HG03139 (cell line): ENCODE results near the gene BTBD6.

Source experiments
- ATAC-seq: cut with Tn5 transposase; IDR thresholded peaks from one replicate; pipeline ENCODE4 v1.9.1; 2021; ENCODE audit not compliant: unreplicated experiment

The BTBD6 gene

DNA sequence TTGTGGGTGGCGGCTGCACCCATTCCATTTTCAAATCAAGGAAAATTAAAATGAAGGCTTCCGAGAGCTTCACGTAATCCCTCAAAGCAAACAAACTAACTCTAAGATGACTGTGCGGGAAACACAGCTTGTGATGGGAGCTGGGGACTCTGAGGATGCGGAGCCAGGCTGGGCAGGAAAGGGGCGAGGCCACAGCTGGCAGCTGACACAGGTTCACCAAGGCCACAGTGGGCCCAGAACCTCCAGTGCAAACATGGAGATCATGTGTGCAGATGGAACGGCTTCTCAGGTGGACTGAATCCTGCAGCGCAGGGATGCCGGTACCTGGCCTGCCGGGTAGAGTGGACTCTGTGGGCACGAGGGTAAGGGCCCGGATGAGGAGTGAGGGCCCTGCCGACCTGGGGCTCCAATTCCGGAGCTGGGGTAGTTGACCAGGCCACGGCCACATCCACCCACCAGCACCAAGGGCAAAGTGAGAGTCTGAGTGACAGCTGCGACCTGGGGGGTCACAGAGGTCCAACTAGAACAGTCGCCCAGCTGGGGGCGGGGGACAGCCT lies 19.2 kb upstream of the BTBD6 start:
- no peak for ATAC-seq

DNA sequence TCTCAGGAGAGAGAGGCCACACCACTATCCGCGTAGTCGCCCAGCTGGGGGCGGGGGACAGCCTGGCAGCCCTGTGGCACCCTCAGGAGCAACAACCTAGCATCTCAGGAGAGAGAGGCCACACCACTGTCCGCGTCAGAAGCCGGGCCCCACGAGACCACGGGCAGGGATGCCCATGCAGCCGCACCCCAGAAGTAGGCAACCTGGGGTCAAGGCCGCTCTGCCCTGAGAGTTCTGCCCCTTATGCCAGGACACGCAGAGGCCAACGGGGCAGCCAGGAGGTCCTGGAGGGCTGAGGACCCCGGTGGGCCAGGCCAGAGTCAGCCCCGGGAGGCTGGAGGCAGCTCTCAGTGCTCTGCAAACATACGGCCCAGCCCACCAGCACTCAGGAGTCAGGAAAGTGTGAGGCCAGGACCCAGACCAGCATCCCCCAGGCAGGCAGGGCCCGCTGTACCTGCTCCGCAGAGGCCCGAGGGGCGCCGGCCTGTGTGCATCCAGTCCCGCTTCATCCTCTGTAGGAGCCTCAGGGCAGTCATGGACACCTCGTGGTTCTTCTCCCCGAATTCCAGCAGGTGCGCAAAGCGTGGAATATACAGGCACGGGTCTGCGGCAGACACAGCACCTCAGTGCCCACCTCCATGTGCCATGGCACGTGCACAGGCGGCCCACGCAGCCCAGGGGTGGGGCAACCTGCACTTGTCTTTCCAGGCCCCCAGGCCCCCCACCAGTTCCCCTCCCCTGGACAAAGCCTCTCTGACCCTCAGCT lies 7.3 kb upstream of the BTBD6 start:
- ATAC-seq: no peak

DNA sequence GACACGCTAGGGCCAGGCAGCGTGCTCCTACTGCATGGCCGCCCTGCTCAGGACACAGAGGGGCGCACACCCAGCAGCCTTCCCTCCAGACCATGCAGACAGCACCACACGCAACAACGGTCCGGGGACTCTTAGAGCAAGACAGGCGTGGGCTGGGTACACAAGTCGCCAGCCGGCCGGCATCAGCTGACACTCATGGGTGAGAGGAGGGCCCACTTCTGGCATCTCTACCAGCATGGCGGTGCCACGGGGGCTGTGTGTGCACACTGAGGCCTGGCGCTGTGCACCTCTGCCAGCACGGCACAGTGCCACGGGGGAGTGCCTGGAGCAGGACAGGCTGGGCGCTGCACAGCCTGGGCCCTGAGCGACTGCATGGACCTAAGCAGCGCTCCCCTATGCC lies 6.7 kb upstream of the BTBD6 start:
- ATAC-seq: no peak

DNA sequence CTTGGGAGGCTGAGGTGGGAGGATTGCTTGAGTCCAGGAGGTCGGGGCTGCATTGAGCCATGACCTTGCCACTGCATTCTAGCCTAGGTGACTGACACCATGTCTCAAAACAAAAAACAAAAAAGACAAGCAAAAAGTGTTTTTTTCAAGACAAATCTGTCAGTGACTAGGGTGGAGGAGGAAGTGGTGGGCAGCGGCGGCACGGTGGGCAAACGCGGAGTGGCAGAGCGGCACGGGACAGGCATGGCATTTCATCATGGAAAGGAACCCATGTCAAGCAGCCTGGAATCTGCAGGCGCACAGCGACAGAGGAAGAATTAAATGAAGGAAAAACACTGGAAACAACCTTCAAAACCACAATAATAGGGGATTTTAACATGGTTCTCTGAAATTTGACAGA lies 4.0 kb upstream of the BTBD6 start:
- ATAC-seq: no peak

DNA sequence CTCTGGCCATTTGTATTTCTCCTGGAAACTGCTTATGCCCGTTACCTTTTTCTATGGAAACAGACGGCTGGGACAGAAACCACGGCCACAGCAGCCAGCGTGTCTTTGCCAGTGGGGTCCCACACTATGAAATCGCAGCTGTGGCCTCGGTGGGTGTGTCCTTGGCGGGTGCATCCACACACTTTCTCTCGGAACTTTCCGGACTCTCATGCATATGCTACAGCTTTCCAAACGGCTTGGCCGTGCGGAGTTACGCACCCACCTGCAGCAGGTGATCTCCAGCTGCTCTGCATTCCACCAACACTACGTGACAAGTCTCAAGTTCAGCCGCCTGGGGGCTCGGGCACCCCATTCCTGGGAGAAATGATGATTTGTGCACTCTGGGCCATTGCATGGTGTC lies 1.3 kb upstream of the BTBD6 start:
- no peak for ATAC-seq

DNA sequence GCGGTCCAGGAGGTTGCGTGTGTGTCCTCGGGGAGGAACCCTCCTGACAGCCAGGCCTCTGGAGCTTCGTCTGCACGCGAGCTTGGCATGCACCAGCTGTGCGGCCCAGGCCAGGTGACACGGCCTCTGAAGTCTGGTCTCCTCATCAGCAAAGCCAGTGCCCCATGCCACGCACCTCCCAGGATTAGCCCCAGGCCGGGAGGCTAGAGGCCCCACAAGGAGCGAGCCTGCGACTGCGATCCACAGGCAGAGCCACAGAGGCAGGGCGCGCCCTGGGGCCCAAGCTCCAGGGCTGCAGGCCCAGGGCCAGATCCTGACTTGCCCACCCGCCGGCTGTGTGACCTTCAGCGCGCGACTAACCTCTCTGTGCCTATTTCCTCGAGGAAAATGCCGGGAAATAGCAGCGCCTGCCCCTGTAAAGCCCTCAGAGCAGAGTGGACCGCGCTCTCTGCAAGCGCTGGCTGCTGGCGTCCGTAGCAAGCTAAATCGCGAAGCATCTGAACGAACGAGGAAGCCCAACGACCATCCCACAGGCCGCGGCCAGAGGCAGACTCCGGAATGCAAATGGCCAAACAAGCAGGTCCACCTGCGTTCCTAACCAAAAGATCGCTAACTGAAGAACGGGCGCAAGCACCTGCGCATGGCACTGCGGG lies 492 bp upstream of the BTBD6 start:
- no peak for ATAC-seq

DNA sequence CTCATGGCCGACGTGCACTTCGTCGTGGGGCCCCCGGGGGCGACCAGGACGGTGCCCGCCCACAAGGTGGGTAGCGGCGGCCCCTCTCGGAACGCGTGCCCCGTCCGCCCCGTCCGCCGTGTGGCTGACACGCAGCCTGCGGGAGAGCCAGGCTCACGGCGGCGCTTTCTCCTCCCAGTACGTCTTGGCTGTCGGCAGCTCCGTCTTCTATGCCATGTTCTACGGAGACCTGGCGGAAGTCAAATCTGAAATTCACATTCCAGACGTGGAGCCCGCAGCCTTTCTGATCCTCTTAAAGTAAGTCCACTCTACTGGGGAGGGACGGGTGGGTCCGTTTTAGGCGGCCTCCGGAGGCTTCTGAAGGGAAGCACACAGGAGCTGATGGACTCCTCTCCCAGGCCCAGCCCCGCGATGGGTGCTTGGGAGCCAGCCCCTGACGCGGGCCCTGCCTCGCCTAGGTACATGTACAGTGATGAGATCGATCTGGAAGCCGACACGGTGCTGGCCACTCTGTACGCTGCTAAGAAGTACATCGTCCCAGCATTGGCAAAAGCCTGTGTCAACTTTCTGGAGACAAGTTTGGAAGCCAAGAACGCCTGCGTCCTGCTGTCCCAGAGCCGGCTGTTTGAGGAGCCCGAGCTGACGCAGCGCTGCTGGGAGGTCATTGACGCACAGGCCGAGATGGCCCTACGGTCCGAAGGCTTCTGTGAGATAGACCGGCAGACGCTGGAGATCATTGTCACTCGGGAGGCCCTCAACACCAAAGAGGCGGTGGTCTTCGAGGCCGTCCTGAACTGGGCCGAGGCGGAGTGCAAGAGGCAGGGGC lies 1.1 kb downstream of the BTBD6 start:
- ATAC-seq: no peak

DNA sequence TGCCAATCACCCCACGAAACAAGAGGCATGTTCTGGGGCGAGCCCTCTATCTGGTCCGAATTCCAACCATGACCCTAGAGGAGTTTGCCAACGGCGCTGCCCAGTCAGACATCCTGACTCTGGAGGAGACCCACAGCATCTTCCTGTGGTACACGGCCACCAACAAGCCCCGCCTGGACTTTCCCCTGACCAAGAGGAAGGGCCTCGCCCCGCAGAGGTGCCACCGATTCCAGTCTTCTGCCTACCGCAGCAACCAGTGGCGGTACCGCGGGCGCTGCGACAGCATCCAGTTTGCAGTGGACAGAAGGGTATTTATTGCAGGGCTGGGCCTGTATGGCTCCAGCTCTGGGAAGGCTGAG lies 1.7 kb downstream of the BTBD6 start:
- ATAC-seq: no peak

DNA sequence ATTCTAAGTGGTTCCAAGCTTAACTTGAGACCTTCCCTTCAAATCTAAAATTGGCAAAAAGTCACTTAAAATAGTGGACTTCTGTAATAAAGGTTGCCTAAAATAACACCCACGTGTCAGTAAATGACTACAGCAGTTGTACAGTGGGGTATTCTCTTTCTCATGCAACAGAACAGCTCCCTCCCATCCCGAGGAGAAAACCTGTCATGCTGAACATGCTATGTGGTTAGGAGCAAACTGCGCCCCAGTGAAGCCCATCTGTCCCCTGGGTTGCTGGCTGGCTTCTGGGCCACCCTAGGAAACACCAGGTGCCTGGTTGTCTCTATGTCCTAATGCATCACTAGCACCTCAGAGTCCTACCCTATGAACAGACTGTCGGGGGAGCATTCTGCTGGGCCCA lies 2.7 kb downstream of the BTBD6 start:
- ATAC-seq: no peak

DNA sequence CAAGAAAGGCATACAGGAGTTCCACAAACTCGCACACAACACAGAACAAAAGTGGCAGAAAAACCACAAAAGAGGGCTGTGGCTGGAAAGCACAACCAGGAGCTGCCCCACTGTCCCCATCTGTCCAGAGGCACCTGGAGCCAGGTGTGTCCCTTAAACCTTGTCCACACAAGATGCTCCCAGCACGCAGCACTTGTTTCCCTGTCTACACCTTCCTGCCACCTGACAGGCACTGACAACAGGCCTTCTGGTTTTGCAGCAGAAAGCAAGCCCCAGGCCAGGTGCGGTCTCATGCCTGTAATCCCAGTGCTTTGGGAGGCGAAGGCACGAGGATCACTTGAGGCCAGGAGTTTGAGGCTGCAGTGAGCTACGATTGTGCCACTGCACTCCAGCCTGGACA lies 3.6 kb downstream of the BTBD6 start:
- no peak for ATAC-seq

DNA sequence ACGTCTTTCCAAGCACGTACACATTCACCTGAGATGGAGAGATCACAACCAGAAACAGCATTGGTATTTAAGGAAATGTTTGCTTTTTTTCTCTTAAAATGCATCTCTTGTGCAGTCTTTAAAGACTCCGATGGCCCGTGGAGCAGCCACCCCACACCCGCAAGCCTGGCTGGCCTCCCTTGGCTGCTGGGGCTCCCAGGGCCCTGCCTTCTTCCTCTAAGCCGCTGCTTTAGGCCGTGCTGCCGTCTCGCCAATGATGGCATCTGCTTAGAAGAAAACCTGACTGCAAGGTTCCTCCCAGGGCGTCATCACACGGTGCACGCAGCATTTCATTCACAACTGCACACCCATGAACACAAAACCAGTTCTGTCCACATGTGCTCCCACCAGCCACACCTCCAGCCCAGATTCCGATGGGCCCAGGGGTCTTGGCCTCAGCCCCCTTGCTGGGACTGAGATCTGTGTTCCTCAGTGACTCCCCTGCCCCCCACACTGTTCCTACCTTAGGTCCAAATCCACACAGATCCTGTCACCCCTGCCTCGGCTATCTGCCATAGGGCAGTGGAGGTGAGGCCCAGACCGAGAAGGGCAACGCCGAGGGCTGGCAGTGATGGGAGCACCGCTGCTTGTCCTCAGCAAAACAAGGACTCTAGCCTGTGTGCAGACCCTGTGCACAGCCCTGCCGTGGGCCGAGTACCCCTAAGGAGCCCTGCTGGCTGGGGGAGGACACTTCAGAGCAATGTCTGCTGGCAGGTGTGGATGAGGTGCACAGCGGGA lies 4.4 kb downstream of the BTBD6 start:
- no peak for ATAC-seq

DNA sequence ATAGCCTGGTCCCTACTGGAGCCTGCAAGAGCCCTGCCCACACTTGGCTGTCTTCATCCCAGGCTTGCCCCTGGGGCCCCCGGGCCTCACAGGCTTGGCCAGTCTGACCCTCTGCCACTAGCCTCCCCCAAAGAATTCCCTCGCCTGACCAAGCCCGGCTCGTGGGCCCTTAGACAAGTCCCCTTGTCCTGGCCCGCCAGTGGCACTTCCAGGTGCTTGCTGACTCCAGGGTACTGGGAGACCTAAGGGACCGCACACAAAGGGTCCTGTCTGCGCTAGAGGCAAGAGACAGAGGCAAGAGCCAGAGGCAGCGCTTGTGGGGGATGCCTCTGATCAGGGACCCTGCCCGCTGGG lies 5.0 kb downstream of the BTBD6 start:
- ATAC-seq: no peak

DNA sequence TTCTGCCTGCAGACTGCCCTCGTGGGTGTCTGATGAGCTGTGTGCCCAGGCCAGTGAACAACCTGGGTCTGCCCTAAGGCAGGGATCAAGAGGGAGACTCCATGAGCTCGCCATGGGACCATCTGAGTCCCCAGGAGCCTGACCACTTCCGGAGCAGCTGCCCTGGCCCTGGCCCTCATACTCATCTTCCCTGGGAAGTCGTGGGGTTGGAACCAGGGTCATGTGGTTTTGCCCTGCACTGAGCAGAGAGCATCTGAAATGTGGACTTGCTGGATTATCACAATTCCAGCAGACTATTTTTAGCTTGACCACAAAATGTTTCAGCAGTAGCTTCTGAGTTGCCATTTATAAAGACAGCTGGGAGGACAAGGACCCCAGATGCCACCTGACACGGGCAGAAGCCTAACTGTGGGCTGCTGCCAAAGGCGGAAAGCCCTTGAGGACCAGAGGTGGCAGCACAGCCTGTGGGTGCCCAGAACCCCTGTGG lies 6.7 kb downstream of the BTBD6 start:
- no peak for ATAC-seq

DNA sequence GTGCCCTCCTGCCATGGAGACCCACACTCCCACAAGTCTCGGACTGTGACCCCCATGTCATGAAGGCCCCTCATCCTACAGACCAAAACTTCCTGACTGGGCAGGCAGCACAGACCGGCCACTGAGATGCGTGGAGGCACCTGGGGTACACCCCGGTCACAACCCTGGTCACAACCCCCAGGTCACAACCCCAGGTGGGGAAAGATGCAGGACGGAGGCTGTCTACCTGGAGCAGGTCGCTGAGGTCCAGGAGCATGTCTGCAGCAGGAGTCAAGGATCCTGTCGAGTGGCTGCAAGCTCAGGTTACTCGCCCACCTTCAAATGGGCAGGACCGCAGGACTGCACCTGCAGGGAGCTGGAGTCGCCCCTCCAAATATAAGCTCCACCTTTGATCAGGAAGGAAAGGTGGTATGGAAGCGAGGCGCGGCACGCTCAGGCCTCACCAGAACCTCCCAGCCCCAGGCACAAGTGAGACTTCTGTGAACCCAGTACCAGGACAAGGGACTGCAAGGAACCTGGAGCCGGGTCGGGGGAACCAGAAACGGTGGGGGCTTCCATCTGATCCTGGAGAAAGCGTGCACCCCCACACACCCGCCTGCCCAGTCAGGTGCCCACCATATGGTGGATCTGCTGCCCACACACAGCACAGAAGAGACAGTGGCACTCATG lies 8.1 kb downstream of the BTBD6 start:
- no peak for ATAC-seq

DNA sequence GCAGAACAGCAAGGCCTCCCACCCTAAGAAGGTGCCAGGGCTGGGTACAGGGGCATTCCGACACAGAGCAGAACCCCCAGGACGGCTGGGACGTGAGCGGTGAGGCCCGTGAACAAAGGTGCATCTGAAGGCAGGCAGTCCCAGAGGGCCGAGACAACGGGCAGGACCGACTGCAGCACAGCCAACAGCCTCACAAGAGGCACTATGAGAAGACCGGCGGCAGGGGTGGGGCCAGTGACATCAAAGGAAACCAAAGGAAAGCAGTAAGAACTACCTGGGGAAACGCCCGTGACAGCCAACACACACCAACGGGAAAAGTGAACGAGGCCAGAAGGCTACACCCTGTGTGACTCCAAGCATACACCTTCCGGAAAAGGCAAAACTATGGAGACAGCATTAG lies 9.1 kb downstream of the BTBD6 start:
- no peak for ATAC-seq

DNA sequence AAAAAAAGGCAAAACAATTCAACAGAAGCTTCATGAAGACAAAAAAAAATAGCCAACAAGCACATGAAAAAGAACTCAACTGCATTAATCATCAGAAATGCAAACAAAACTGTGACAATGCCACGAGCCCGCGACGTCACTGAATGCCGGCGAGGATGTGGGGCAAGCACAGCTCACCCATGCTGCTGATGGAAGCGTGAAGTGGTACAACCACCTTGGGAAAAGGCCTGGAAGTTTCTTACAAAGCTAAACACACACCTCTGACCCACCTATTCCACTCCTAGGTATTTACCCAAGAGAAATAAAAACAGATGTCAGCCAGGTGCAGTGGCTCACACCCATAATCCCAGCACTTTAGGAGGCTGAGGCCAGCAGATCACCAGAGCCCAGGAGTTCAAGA lies 10.5 kb downstream of the BTBD6 start:
- no peak for ATAC-seq

DNA sequence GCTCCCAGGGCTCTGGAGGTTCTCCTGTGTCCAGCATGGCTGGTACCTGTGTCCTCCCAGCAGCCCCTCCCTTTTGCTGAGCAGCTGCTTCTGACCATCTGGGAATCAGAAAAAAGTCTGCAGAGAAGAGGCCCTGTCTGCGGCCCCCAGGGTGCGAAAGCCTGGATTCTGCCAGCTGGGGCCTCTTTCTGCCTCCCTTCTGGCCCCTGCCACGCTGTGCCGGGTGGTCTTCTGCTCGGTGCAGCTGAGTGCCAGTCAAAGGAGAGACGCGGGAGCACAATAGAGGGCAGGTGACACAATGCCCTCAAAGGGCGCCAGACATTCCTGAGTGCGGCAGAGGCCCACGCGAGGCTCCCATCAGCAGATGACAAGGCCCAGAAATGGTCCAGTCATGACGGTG lies 12.6 kb downstream of the BTBD6 start:
- no peak for ATAC-seq

DNA sequence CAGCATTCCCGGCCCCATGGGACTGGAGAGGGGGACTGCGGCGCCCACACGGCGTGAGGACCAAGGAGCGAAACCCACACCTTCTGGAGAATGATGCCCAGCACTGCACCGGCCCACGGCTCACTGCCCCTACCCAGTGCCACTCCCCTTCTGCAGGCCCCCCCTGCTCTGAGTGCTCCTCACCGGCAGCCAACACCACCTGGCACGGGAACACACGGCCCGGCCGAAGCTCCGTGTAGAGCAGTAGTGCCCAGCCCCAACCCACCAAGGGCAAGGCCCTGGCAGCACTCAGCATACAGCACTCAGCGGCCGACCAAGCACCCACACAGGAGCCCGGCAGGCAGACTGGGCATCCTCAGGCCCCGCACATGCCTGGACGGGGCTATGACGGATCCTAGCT lies 13.4 kb downstream of the BTBD6 start:
- ATAC-seq: no peak

DNA sequence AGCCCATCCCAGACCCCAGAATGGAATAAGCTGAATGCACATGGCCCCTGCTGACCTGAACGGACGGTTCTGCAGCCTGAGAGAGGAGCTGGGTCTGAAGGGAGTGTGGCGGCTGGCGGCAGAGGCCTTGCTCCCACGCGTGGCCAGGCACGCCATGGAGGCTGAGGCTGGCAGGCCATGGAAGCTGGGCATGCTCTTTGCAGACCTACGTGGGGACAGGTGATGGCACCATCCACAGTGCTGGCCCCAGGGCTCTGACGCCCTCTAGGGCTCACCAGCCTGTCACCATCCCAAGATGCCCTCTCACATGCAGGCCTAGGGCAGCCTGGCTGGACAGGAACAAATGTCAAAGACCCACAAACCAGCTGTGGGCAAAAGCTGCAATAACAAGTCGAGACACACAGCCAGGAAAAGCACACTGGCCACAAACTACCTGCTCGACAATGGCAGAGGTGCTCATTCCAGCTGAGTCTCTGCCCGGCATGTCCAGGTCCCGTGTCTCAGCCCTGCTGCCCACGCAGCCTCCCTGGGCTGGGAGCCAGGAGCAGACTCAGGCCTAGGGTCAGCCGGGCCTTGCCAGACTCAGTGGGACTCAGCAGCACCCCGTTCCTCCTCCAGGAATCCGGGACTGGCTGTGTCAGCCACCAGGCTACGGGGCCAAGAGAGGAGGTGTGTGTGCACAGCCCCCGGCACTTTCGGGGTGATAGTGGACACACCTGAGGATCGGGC lies 19.7 kb downstream of the BTBD6 start:
- ATAC-seq: no peak
